GM19324 (cell line): Measurements from ENCODE around the gene FAM107A.

Experiments
- ATAC-seq: cut with Tn5 transposase; IDR thresholded peaks from one replicate; pipeline ENCODE4 v1.9.1; 2021; ENCODE audit warnings: mild to moderate bottlenecking, moderate library complexity; ENCODE audit not compliant: unreplicated experiment, low FRiP score

The FAM107A gene

GRCh38 chr3:58594117-58594516 lies 16.9 kb upstream of the FAM107A start:
- ATAC-seq = no peak

GRCh38 chr3:58591517-58592510 lies 14.6 kb upstream of the FAM107A start:
- no peak for ATAC-seq

GRCh38 chr3:58588030-58588614 lies 10.9 kb upstream of the FAM107A start:
- no peak for ATAC-seq

GRCh38 chr3:58586776-58587192 lies 9.6 kb upstream of the FAM107A start:
- no peak for ATAC-seq

- no peak for ATAC-seq
These were observed 8.8 kb upstream of the FAM107A start for GRCh38 chr3:58585994-58586393.

GRCh38 chr3:58585005-58585786 lies 8.0 kb upstream of the FAM107A start:
- ATAC-seq = peak; percentile 89

GRCh38 chr3:58584690-58585004 lies 7.5 kb upstream of the FAM107A start:
- no peak for ATAC-seq

- no peak for ATAC-seq
These were observed 4.3 kb upstream of the FAM107A start for GRCh38 chr3:58581328-58582091.

GRCh38 chr3:58580826-58581327 lies 3.7 kb upstream of the FAM107A start:
- ATAC-seq = no peak

GRCh38 chr3:58578873-58579272 lies 1.7 kb upstream of the FAM107A start:
- no peak for ATAC-seq

GRCh38 chr3:58576716-58577115 lies 475 bp downstream of the FAM107A start:
- ATAC-seq = no peak

- no peak for ATAC-seq
These were observed 1.1 kb downstream of the FAM107A start for GRCh38 chr3:58575971-58576652.

GRCh38 chr3:58574682-58575081 lies 2.5 kb downstream of the FAM107A start:
- ATAC-seq = no peak

- ATAC-seq = no peak
These were observed 3.1 kb downstream of the FAM107A start for GRCh38 chr3:58574106-58574505.

GRCh38 chr3:58573640-58574039 lies 3.6 kb downstream of the FAM107A start:
- no peak for ATAC-seq

GRCh38 chr3:58572634-58573230 lies 4.5 kb downstream of the FAM107A start:
- ATAC-seq = no peak

- no peak for ATAC-seq
These were observed 5.1 kb downstream of the FAM107A start for GRCh38 chr3:58572013-58572633.

- no peak for ATAC-seq
These were observed 6.3 kb downstream of the FAM107A start for GRCh38 chr3:58570851-58571250.
